A673 (cell line): Measurements from ENCODE around the gene GET3. TPM values are rescaled to one million over a fixed set of nuclear protein-coding genes. Genes with fewer than 3 reads are reported as not detected.

Experiments
- BruUV-seq: library from RNA; stranded (reverse); fragments of 400-500 nt; replicated peaks from 2 replicates; lab custom pipeline; 2021; lab: Mats Ljungman, UMichigan
- CTCF ChIA-PET: fragments of 300-600 bp; sonication (Branson Sonifier 250); formaldehyde crosslinking; loops from one replicate; lab custom pipeline; 2022; ENCODE audit warnings: antibody characterized with exemption; lab: Charles Lee
- POLR2A ChIA-PET: fragments of 300-600 bp; sonication (Branson Sonifier 250); formaldehyde crosslinking; loops from one replicate; lab custom pipeline; 2022; ENCODE audit warnings: antibody characterized with exemption; ENCODE audit not compliant: low non-redundant PET; lab: Charles Lee
- DNase-seq: peaks from one replicate; pipeline ENCODE4 v3.0.0-alpha.2; 2015; ENCODE audit warnings: low spot score
- H3K27ac ChIP-seq: fragments of 200-600 bp; sonication (generic); 2 replicates; pipeline ENCODE4 v1.5.1; 2016; ENCODE audit warnings: mixed run types, low read depth, mild to moderate bottlenecking, mixed read lengths, antibody characterized with exemption, low read length; ENCODE audit not compliant: poor library complexity, severe bottlenecking
- H3K27me3 ChIP-seq: fragments of 200-600 bp; sonication (generic); replicated peaks from 2 replicates; pipeline ENCODE4 v1.6.1; 2017; ENCODE audit warnings: mixed run types, low read depth, mild to moderate bottlenecking, mixed read lengths, antibody characterized with exemption, low read length; ENCODE audit not compliant: insufficient read depth, poor library complexity
- H3K36me3 ChIP-seq: fragments of 200-600 bp; sonication (generic); 2 replicates; pipeline ENCODE4 v1.6.1; 2016; ENCODE audit warnings: mixed run types, mild to moderate bottlenecking, mixed read lengths, antibody characterized with exemption, low read length; ENCODE audit not compliant: insufficient read depth, poor library complexity, severe bottlenecking
- H3K4me1 ChIP-seq: fragments of 200-600 bp; sonication (generic); 2 replicates; pipeline ENCODE4 v1.6.1; 2017; ENCODE audit warnings: mixed run types, mild to moderate bottlenecking, mixed read lengths, antibody characterized with exemption, low read length; ENCODE audit not compliant: insufficient read depth, poor library complexity, severe bottlenecking
- H3K4me3 ChIP-seq: fragments of 200-600 bp; sonication (generic); 2 replicates; pipeline ENCODE4 v1.5.1; 2016; ENCODE audit warnings: low read depth, mixed run types, mild to moderate bottlenecking, mixed read lengths, low read length; ENCODE audit not compliant: poor library complexity, severe bottlenecking
- H3K9me3 ChIP-seq: fragments of 200-600 bp; sonication (generic); 2 replicates; pipeline ENCODE4 v1.6.1; 2016; ENCODE audit warnings: mixed run types, low read depth, mild to moderate bottlenecking, mixed read lengths, antibody characterized with exemption, low read length; ENCODE audit not compliant: poor library complexity, severe bottlenecking
- EZH2 ChIP-seq: fragments of 200-600 bp; sonication (generic); IDR thresholded peaks from 2 replicates; pipeline ENCODE4 v1.6.1; 2017; ENCODE audit warnings: borderline replicate concordance, low read depth, mild to moderate bottlenecking, mixed read lengths, antibody characterized with exemption, low read length; ENCODE audit not compliant: poor library complexity, severe bottlenecking
- intact Hi-C: fragments of 100-400 bp; cut with micrococcal nuclease; formaldehyde crosslinking; loops from one replicate; pipeline ENCODE4 v1.10.0; 2022; ENCODE audit not compliant: unreplicated experiment
- total RNA-seq: library from RNA; stranded (reverse); gene quantifications from 2 replicates; pipeline ENCODE4 v1.2.3, GENCODE V29; 2021
- TF ChIP-seq, protein P1 (sequence below): fragments of 300-800, 200-600 bp; sonication (generic); conservative IDR thresholded peaks from 2 replicates; pipeline ENCODE4 v1.5.1; 2017; ENCODE audit warnings: low read depth, mild to moderate bottlenecking, antibody characterized with exemption, low read length, moderate library complexity, mixed read lengths

Gene GET3
- total RNA-seq, 1 experiment from 2014 or later = 91.7 TPM

DNA sequence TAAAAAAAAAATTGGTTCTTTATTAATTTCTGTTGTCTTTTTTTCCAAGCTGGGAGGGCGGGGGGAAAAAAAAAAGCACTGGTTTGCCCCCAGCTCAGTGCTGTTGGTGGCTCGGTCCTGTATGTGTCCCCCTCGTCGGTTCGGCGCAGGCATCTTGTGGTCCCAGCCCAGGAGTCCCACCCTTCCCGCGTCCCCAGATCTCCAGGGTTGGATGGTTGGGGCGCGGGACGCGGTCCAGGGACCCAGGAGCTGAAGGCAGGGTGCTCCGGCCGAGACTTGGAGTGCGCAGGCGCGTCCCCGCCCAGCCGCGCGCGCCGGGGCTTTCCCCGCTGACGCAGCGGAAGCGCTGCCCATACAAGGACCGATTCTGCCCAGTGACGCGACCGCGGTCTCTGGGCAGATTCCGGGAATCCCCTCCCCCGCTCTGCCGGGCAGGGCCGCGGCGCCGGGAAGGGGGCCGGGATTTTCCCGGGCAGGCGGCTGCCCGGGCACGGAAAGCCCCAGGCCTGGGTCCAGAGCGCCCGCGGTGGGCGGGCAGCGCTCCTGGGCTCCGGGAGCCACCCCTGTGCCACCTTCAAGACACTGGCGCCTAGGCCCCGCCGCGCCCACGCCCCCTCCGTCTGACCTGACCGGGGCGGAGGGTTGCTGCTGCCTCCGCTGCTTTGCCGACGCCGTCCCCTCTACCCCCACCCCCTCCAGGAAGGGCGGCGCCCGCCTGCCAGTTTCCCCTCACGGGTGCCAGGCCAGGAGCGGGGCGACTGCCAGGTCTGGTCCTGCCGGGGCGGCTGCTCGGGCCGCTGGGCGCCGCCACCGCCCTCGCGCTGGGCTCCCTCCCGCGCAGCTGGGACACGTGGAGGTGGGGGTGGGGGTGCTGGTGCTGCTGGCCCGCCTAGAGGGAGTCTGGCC, 56.2 kb downstream of the GET3 start:
- ChIA-PET CTCF (interaction anchor here (1.5 to 3.0 kb wide), 2 partner anchors 16 to 36 kb away, joined by 8 to 29 read pairs; no protein-coding TSS in a partner anchor), POLR2A (interaction anchor here (0.7 to 1.4 kb wide), 5 partner anchors 15 to 1297 kb away, joined by 3 to 5 read pairs (median 4); partner anchors contain the start of gene GET3)
- no peak for TF ChIP-seq EZH2
- TF ChIP-seq, protein P1, sequence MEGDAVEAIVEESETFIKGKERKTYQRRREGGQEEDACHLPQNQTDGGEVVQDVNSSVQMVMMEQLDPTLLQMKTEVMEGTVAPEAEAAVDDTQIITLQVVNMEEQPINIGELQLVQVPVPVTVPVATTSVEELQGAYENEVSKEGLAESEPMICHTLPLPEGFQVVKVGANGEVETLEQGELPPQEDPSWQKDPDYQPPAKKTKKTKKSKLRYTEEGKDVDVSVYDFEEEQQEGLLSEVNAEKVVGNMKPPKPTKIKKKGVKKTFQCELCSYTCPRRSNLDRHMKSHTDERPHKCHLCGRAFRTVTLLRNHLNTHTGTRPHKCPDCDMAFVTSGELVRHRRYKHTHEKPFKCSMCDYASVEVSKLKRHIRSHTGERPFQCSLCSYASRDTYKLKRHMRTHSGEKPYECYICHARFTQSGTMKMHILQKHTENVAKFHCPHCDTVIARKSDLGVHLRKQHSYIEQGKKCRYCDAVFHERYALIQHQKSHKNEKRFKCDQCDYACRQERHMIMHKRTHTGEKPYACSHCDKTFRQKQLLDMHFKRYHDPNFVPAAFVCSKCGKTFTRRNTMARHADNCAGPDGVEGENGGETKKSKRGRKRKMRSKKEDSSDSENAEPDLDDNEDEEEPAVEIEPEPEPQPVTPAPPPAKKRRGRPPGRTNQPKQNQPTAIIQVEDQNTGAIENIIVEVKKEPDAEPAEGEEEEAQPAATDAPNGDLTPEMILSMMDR = no peak
- Histone ChIP-seq H3K27me3 (no peaks in the 10 kb centered on the region), H3K9me3 (no peaks in the 10 kb centered on the region), H3K4me3 (peak overlapping the region; percentile 59), H3K27ac (peak overlapping the region; percentile 98), H3K36me3 (peaks cover 6% of the 10 kb centered on the region), H3K4me1 (peaks cover 32% of the 10 kb centered on the region)
- intact Hi-C loops = loop anchor here (5.0 kb wide), 1 partner anchor 111 kb away; the partner anchor contains the start of gene DHPS
- no TSS peak for BruUV-seq
- DNase-seq = peak; percentile 95

DNA sequence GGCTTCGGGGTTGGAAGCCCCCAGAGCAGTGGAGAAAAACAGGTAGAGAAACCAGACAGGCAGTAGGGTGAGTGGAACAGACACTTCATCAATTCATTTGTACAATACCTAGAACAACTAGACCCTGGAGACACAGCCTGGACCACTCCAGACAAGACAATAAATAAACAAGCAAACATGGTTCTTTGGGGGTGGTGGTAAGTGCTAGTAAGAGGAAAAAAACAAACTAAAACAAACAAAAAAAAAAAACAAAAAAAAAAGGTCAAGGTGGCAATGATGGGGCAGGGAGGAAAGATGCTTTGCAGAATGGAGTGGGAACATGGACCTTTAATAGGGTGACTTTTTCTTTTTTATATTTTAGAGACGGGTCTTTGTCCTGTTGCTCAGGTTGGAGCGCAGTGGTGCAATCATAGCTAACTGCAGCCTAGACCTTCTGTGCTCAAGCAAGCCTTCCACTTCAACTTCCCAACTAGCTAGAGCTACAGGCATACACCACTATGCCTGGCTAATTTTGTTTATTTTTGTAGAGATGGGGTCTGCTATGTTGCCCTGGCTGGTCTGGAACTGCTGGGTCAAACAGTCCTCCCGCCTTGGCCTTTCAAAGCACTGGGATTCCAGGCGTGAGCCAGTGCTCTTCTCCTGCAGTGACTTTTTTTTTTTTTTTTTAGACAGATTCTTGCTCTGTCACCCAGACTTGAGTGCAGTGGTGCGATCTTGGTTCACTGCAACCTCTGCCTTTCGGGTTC, 57.1 kb downstream of the GET3 start:
- no peak for TF ChIP-seq EZH2
- TF ChIP-seq, protein P1 = no peak
- Histone ChIP-seq H3K27ac (peak overlapping the region; percentile 98), H3K36me3 (peaks cover 12% of the 10 kb centered on the region), H3K4me1 (peaks cover 24% of the 10 kb centered on the region), H3K27me3 (no peaks in the 10 kb centered on the region), H3K9me3 (no peaks in the 10 kb centered on the region), H3K4me3 (peak overlapping the region; percentile 59)
- intact Hi-C loops = loop anchor here (5.0 kb wide), 1 partner anchor 112 kb away; the partner anchor contains the start of gene DHPS
- POLR2A ChIA-PET = interaction anchor here (0.6 kb wide), 1 partner anchor 28 kb away, joined by 6 read pairs; no protein-coding TSS in a partner anchor
- CTCF ChIA-PET = interaction anchor here (0.6 to 3.4 kb wide), 5 partner anchors 16 to 167 kb away, joined by 3 to 34 read pairs (median 5); no protein-coding TSS in a partner anchor
- no peak for DNase-seq
- BruUV-seq = no TSS peak

DNA sequence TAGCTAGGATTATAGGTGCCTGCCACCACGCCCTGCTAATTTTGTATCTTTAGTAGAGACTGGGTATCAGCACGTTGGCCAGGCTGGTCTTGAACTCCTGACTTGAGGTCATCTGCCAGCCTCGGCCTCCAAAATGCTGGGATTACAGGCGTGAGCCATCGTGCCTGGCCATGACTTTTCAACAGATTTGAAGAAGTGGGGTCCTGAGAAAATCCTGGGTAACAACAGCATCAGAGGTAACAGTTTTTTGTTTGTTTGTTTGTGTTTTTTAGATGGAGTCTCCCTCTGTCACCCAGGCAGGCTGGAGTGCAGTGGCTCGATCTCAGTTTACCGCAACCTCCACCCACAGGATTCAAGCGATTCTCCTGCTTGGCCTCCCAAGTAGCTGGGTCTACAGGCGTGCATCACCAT, 57.7 kb downstream of the GET3 start:
- DNase-seq = no peak
- H3K27ac ChIP-seq = peak overlapping the region; percentile 98
- ChIA-PET CTCF (interaction anchor here (0.6 to 3.4 kb wide), 3 partner anchors 19 to 34 kb away, joined by 3 to 34 read pairs (median 5); no protein-coding TSS in a partner anchor), POLR2A (interaction anchor here (0.6 to 1.0 kb wide), 2 partner anchors 29 kb away, joined by 4 to 6 read pairs; no protein-coding TSS in a partner anchor)
- intact Hi-C loops = loop anchor here (5.0 kb wide), 1 partner anchor 113 kb away; the partner anchor contains the start of gene DHPS
- H3K4me1 ChIP-seq = peaks cover 27% of the 10 kb centered on the region
- peaks cover 18% of the 10 kb centered on the region for H3K36me3 ChIP-seq
- no peaks in the 10 kb centered on the region for H3K27me3 ChIP-seq
- TF ChIP-seq, protein P1 = no peak
- no peak for TF ChIP-seq EZH2
- H3K9me3 ChIP-seq = no peaks in the 10 kb centered on the region
- no TSS peak for BruUV-seq
- no peak overlapping the region for H3K4me3 ChIP-seq
